NB4 (cell line): ENCODE measurements around the gene EBF3.

Source experiments
- CTCF ChIP-seq: IDR thresholded peaks from one replicate; pipeline ENCODE4 v1.5.1; 2012; ENCODE audit warnings: low read depth, low read length
- POLR2A ChIP-seq: IDR thresholded peaks from 2 replicates; pipeline ENCODE4 v1.6.1; 2011; ENCODE audit warnings: mild to moderate bottlenecking; ENCODE audit not compliant: insufficient read length; ENCODE audit errors: extremely low read depth

GRCh38 chr10:129961157-129961701 lies 2.8 kb downstream of the EBF3 start:
- TF ChIP-seq CTCF (no peak), POLR2A (no peak)
